MM.1S (cell line): ENCODE results near the gene NUMBL.

ENCODE experiments used
- CTCF ChIP-seq: fragments of 300-600 bp; sonication (generic); IDR thresholded peaks from 2 replicates; pipeline ENCODE4 v1.5.1; 2016; ENCODE audit warnings: antibody characterized with exemption, low read length, mixed read lengths
- EZH2 ChIP-seq: fragments of 300-600 bp; sonication (generic); optimal IDR thresholded peaks from 2 replicates; pipeline ENCODE3; 2017; ENCODE audit warnings: low read depth, mild to moderate bottlenecking, antibody characterized with exemption, low read length, mixed read lengths

GRCh38 chr19:40692212-40692551, 1.7 kb upstream of the NUMBL start:
- TF ChIP-seq CTCF (no peak), EZH2 (no peak)
